ENCODE data around the gene UBL4B. TPM values are rescaled to one million over a fixed set of nuclear protein-coding genes. Genes with fewer than 3 reads are reported as not detected.

UBL4B gene
- total RNA-seq, 4 donors from 2014 or later, result 0.48 to 1.8 (median 1.1) TPM; not detected in 1

GRCh38 chr1:110118636-110119396, 6.6 kb downstream of the UBL4B start:
- H3K4me3 ChIP-seq, result no peak overlapping the region
- peaks cover 3% of the 10 kb centered on the region for H3K4me1 ChIP-seq
- no peaks in the 10 kb centered on the region for H3K36me3 ChIP-seq
- no peaks in the 10 kb centered on the region for H3K9me3 ChIP-seq
- 47% methylated on average over 7 of the region's 7 CpGs for WGBS
- DNase-seq (ENCODE audit: low spot score in 2 of 2), result no peak
- H3K27ac ChIP-seq, result no peak overlapping the region
- peaks cover 14% of the 10 kb centered on the region for H3K27me3 ChIP-seq
- TF ChIP-seq EP300 (IDR thresholded peaks at IDR 0.05) (no peak), POLR2AphosphoS5 (IDR thresholded peaks at IDR 0.05) (no peak), POLR2A (IDR thresholded peaks at IDR 0.05) (no peak)
- TF ChIP-seq, protein P1, sequence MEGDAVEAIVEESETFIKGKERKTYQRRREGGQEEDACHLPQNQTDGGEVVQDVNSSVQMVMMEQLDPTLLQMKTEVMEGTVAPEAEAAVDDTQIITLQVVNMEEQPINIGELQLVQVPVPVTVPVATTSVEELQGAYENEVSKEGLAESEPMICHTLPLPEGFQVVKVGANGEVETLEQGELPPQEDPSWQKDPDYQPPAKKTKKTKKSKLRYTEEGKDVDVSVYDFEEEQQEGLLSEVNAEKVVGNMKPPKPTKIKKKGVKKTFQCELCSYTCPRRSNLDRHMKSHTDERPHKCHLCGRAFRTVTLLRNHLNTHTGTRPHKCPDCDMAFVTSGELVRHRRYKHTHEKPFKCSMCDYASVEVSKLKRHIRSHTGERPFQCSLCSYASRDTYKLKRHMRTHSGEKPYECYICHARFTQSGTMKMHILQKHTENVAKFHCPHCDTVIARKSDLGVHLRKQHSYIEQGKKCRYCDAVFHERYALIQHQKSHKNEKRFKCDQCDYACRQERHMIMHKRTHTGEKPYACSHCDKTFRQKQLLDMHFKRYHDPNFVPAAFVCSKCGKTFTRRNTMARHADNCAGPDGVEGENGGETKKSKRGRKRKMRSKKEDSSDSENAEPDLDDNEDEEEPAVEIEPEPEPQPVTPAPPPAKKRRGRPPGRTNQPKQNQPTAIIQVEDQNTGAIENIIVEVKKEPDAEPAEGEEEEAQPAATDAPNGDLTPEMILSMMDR (IDR thresholded peaks at IDR 0.05), result no peak

DNA sequence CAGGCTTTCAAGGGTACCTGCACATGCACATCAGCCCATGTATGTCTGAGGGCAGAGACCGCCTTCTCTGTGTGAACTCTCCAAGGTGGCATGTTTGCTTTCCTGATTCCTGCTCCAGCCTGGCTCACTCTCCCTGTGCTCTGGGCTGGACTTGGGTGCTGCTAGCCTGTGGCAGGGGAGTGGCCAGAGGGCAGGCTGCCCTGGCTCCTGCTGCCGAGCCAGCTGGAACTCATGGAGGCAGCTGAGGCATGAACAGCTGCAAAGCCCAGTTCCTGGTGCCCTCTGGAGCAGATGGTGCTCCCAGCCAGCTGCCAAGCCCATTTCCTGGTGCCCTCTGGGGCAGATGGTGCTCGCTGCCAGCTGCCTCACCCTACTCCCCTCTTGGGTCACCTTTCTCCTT, 7.6 kb downstream of the UBL4B start:
- Histone ChIP-seq H3K4me3 (no peak overlapping the region), H3K9me3 (no peaks in the 10 kb centered on the region), H3K27me3 (peaks cover 7% of the 10 kb centered on the region), H3K36me3 (no peaks in the 10 kb centered on the region), H3K4me1 (peaks cover 3% of the 10 kb centered on the region), H3K27ac (no peak overlapping the region)
- no peak for DNase-seq (ENCODE audit: low spot score in 2 of 2)
- TF ChIP-seq POLR2A (IDR thresholded peaks at IDR 0.05) (no peak), POLR2AphosphoS5 (IDR thresholded peaks at IDR 0.05) (no peak), EP300 (IDR thresholded peaks at IDR 0.05) (no peak)
- TF ChIP-seq, protein P1 (IDR thresholded peaks at IDR 0.05), result no peak
- WGBS, result 57% methylated on average over 3 of the region's 3 CpGs

DNA sequence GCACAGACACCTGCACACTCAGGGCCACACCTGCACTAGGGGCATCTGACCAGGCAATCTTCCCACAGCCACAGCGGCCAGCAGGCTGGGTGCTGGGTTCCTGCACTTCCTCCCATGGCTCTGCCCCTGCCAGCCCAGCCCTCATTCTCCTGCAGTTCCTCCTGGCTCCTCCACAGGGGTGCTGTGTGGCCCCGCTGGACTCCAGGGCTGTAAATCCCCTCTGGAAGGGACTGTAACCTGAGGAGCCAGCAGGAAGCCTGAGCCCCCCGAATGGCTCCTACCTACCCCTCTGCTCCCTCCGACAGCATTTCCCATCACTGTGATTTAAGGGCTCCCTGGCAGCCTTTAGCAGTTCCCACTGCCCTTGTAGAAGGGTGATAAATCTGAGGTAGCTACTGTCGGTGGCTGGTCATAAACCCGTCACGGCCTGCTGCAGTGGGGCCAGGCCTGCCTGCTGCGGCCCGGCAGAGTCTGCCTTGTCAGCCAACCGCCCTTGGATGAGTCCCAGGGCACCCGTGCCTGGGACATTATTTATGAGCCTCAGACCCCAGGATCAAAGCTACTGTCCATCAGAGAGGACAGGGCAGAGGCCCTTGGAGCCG, 8.8 kb downstream of the UBL4B start:
- H3K27ac ChIP-seq, result no peak overlapping the region
- DNase-seq (ENCODE audit: low spot score in 2 of 2), result no peak
- peaks cover 7% of the 10 kb centered on the region for H3K27me3 ChIP-seq
- WGBS, result 33% methylated on average over 10 of the region's 12 CpGs
- TF ChIP-seq POLR2A (IDR thresholded peaks at IDR 0.05), result no peak
- TF ChIP-seq EP300 (IDR thresholded peaks at IDR 0.05), result no peak
- TF ChIP-seq, protein P1 (IDR thresholded peaks at IDR 0.05), result no peak
- no peak for TF ChIP-seq POLR2AphosphoS5 (IDR thresholded peaks at IDR 0.05)
- no peaks in the 10 kb centered on the region for H3K9me3 ChIP-seq
- H3K4me1 ChIP-seq, result peaks cover 3% of the 10 kb centered on the region
- H3K36me3 ChIP-seq, result no peaks in the 10 kb centered on the region
- no peak overlapping the region for H3K4me3 ChIP-seq

- Histone ChIP-seq H3K4me1 (peaks cover 3% of the 10 kb centered on the region), H3K27me3 (peaks cover 11% of the 10 kb centered on the region), H3K9me3 (no peaks in the 10 kb centered on the region), H3K36me3 (no peaks in the 10 kb centered on the region), H3K27ac (no peak overlapping the region), H3K4me3 (no peak overlapping the region)
- 44% methylated on average over 3 of the region's 3 CpGs for WGBS
- TF ChIP-seq, protein P1 (IDR thresholded peaks at IDR 0.05), result no peak
- no peak for TF ChIP-seq EP300 (IDR thresholded peaks at IDR 0.05)
- TF ChIP-seq POLR2A (IDR thresholded peaks at IDR 0.05), result no peak
- no peak for TF ChIP-seq POLR2AphosphoS5 (IDR thresholded peaks at IDR 0.05)
- no peak for DNase-seq (ENCODE audit: low spot score in 2 of 2)
Measured at GRCh38 chr1:110123224-110123623, 11.0 kb downstream of the UBL4B start.

DNA sequence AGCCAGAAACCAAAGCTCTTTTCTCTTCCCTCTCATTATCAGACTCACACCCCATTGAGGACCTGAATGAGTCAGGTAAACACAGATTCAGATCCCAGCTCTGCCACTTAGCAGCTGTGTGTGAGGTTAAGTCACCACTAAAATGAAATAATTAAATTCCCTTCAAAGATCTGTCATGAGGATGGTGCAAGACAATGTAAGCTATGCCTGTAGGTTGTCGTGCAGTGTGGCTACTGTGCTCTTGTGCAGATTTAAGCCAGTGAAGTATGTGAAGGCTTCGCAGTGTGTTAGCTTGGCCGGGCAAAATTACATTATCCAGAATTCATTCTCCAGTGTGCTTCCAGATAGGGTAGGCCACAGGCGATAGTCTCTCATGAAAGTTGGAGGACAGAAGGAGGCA, 13.6 kb downstream of the UBL4B start:
- H3K9me3 ChIP-seq, result no peaks in the 10 kb centered on the region
- TF ChIP-seq POLR2AphosphoS5 (IDR thresholded peaks at IDR 0.05), result no peak
- TF ChIP-seq, protein P1 (IDR thresholded peaks at IDR 0.05), result no peak
- no peak for TF ChIP-seq POLR2A (IDR thresholded peaks at IDR 0.05)
- no peaks in the 10 kb centered on the region for H3K36me3 ChIP-seq
- peaks cover 9% of the 10 kb centered on the region for H3K4me1 ChIP-seq
- H3K4me3 ChIP-seq, result no peak overlapping the region
- 94% methylated on average over 4 of the region's 4 CpGs for WGBS
- DNase-seq (ENCODE audit: low spot score in 2 of 2), result no peak
- no peak overlapping the region for H3K27ac ChIP-seq
- H3K27me3 ChIP-seq, result peaks cover 31% of the 10 kb centered on the region

Data from suprapubic skin (tissue), 4 donors.